Activated naive CD4-positive, alpha-beta T cell treated with anti-CD3 and anti-CD28 coated beads, Interleukin-2, amount 50 U/mL, for 72 hours (primary cell): ENCODE results near the gene TLCD5. TPM values are rescaled to one million over a fixed set of nuclear protein-coding genes. Genes with fewer than 3 reads are reported as not detected.

Experiments
- total RNA-seq, 2 donors: library from RNA; stranded (reverse); gene quantifications; one replicate each; pipeline ENCODE4 v1.2.3, GENCODE V29; 2022

The TLCD5 gene
- total RNA-seq, 2 donors from 2014 or later, result 1.2 TPM; not detected in 1

Other genes starting within 250 kb of the TLCD5 start
- not detected for gene TRIM29, start 187.2 kb upstream of the TLCD5 start, total RNA-seq
- 1 to 10 TPM in 1 of 2 donors, under 1 TPM in 1; 0.57 to 2.3 TPM for gene OAF, start 114.3 kb upstream of the TLCD5 start, total RNA-seq
- not detected for gene POU2F3, start 85.2 kb upstream of the TLCD5 start, total RNA-seq
- gene ARHGEF12, start 11.1 kb downstream of the TLCD5 start, total RNA-seq, result 10 to 100 TPM; 11.2 to 14.2 TPM
- not detected for gene GRIK4, start 186.4 kb downstream of the TLCD5 start, total RNA-seq